PC-3 (cell line): Measurements from ENCODE around the gene TAOK2. TPM values are rescaled to one million over a fixed set of nuclear protein-coding genes. Genes with fewer than 3 reads are reported as not detected.

Source experiments
- ATAC-seq: fragments of 200-7000 bp; cut with Tn5 transposase; 2 replicates; pipeline ENCODE4 v1.9.1; 2020; ENCODE audit warnings: mild to moderate bottlenecking, moderate library complexity
- BruUV-seq: library from RNA; stranded (reverse); fragments of 400-500 nt; replicated peaks from 2 replicates; lab custom pipeline; 2021; lab: Mats Ljungman, UMichigan
- CTCF ChIA-PET: fragments of 300-600 bp; sonication (Branson Sonifier 250); formaldehyde crosslinking; loops from one replicate; lab custom pipeline; 2022; ENCODE audit warnings: antibody characterized with exemption; lab: Charles Lee
- POLR2A ChIA-PET: fragments of 300-600 bp; sonication (Branson Sonifier 250); formaldehyde crosslinking; loops from one replicate; lab custom pipeline; 2022; ENCODE audit warnings: antibody characterized with exemption; ENCODE audit not compliant: unreplicated experiment; lab: Charles Lee
- DNase-seq: peaks from one replicate; pipeline ENCODE4 v3.0.0-alpha.2; 2015
- H2AFZ ChIP-seq: fragments of 300-600 bp; sonication (generic); 2 replicates; pipeline ENCODE4 v1.6.0; 2016; ENCODE audit warnings: antibody characterized with exemption, low read length
- H3F3A ChIP-seq: fragments of 300-600 bp; sonication (generic); one replicate; pipeline ENCODE4 v1.6.0; 2017; ENCODE audit warnings: antibody characterized with exemption, low read length, control low read depth, mild to moderate bottlenecking; ENCODE audit not compliant: unreplicated experiment
- H3K27ac ChIP-seq: fragments of 300-600 bp; sonication (generic); 2 replicates; pipeline ENCODE4 v1.5.1; 2016; ENCODE audit warnings: mild to moderate bottlenecking, low read length
- H3K27me3 ChIP-seq: fragments of 300-600 bp; sonication (generic); 2 replicates; pipeline ENCODE4 v1.6.1; 2016; ENCODE audit warnings: low read length, mixed read lengths
- H3K36me3 ChIP-seq: fragments of 300-600 bp; sonication (generic); 2 replicates; pipeline ENCODE4 v1.6.1; 2016; ENCODE audit warnings: low read depth, mixed run types, low read length, mixed read lengths
- H3K4me1 ChIP-seq: fragments of 300-600 bp; sonication (generic); 2 replicates; pipeline ENCODE4 v1.5.1; 2016; ENCODE audit warnings: low read length; ENCODE audit not compliant: insufficient read depth
- H3K4me2 ChIP-seq: fragments of 300-600 bp; sonication (generic); 2 replicates; pipeline ENCODE4 v1.6.0; 2016; ENCODE audit warnings: low read length
- H3K4me3 ChIP-seq: fragments of 300-600 bp; sonication (generic); 2 replicates; pipeline ENCODE4 v1.5.1; 2016; ENCODE audit warnings: mild to moderate bottlenecking, low read length, mixed read lengths
- H3K79me2 ChIP-seq: fragments of 300-600 bp; sonication (generic); 2 replicates; pipeline ENCODE4 v1.6.1; 2017; ENCODE audit warnings: low read length, mixed read lengths
- H3K9ac ChIP-seq: fragments of 300-600 bp; sonication (generic); 2 replicates; pipeline ENCODE4 v1.6.0; 2016; ENCODE audit warnings: mild to moderate bottlenecking, low read length
- H3K9me2 ChIP-seq: fragments of 300-600 bp; sonication (generic); replicated peaks from 2 replicates; pipeline ENCODE4 v1.6.1; 2016; ENCODE audit warnings: mixed run types, low read length, mixed read lengths
- H3K9me3 ChIP-seq: fragments of 300-600 bp; sonication (generic); 2 replicates; pipeline ENCODE4 v1.6.1; 2016; ENCODE audit warnings: low read length, mixed read lengths
- H4K20me1 ChIP-seq: fragments of 300-600 bp; sonication (generic); 2 replicates; pipeline ENCODE4 v1.6.1; 2016; ENCODE audit warnings: low read length, mixed read lengths
- CTCF ChIP-seq: fragments of 300-600 bp; sonication (generic); conservative IDR thresholded peaks from 2 replicates; pipeline ENCODE4 v1.5.1; 2017; ENCODE audit warnings: antibody characterized with exemption, low read depth, mild to moderate bottlenecking, low read length
- EZH2 ChIP-seq: fragments of 300-600 bp; sonication (generic); IDR thresholded peaks from one replicate; pipeline ENCODE4 v1.6.1; 2017; ENCODE audit warnings: antibody characterized with exemption, mild to moderate bottlenecking, low read length; ENCODE audit not compliant: unreplicated experiment
- EZH2phosphoT487 ChIP-seq: fragments of 300-600 bp; sonication (generic); IDR thresholded peaks from 2 replicates; pipeline ENCODE4 v1.6.1; 2018; ENCODE audit warnings: mild to moderate bottlenecking, antibody characterized with exemption, low read length, borderline replicate concordance
- intact Hi-C: fragments of 100-400 bp; cut with micrococcal nuclease; formaldehyde crosslinking; loops from 2 replicates; pipeline ENCODE4 v1.9.0; 2023
- total RNA-seq: library from RNA; depleted of rRNA; stranded (reverse); fragments of >200 nt; gene quantifications from 2 replicates; pipeline ENCODE4 v1.2.3, GENCODE V29; 2014

TAOK2 gene
- total RNA-seq, 1 experiment from 2014 or later: 34.1 TPM

- Histone ChIP-seq H3K4me3 (no peak overlapping the region), H3K4me2 (no peak overlapping the region), H3K27ac (no peak overlapping the region), H2AFZ (no peak overlapping the region), H4K20me1 (peaks cover 26% of the 10 kb centered on the region), H3F3A (no peaks in the 10 kb centered on the region), H3K36me3 (peaks cover 39% of the 10 kb centered on the region), H3K9me3 (no peaks in the 10 kb centered on the region), H3K27me3 (no peaks in the 10 kb centered on the region), H3K9ac (no peak overlapping the region), H3K9me2 (no peaks in the 10 kb centered on the region), H3K4me1 (peaks cover 22% of the 10 kb centered on the region), H3K79me2 (peaks cover 47% of the 10 kb centered on the region)
- POLR2A ChIA-PET: no interaction called here
- TF ChIP-seq EZH2 (no peak), CTCF (no peak), EZH2phosphoT487 (no peak)
- no TSS peak for BruUV-seq
- CTCF ChIA-PET: no interaction called here
- no peak for ATAC-seq
- intact Hi-C loops: no loop called here
- no peak for DNase-seq
Measured at GRCh38 chr16:29978081-29978480, 4.4 kb downstream of the TAOK2 start.

GRCh38 chr16:29978564-29979270, 5.0 kb downstream of the TAOK2 start:
- H3K79me2 ChIP-seq: peaks cover 47% of the 10 kb centered on the region
- POLR2A ChIA-PET: no interaction called here

More at GRCh38 chr16:29978564-29979270, 5.0 kb downstream of the TAOK2 start:
- no peaks in the 10 kb centered on the region for H3K27me3 ChIP-seq
- H3K36me3 ChIP-seq: peaks cover 39% of the 10 kb centered on the region
- no peaks in the 10 kb centered on the region for H3F3A ChIP-seq
- H3K9me2 ChIP-seq: no peaks in the 10 kb centered on the region
- H3K4me2 ChIP-seq: no peak overlapping the region
- TF ChIP-seq CTCF (no peak), EZH2phosphoT487 (no peak), EZH2 (no peak)
- H3K4me1 ChIP-seq: peaks cover 22% of the 10 kb centered on the region
- H3K27ac ChIP-seq: no peak overlapping the region
- intact Hi-C loops: no loop called here
- DNase-seq (no peak), ATAC-seq (no peak)
- no peak overlapping the region for H3K4me3 ChIP-seq
- no peak overlapping the region for H3K9ac ChIP-seq
- H4K20me1 ChIP-seq: peaks cover 26% of the 10 kb centered on the region
- H3K9me3 ChIP-seq: no peaks in the 10 kb centered on the region
- CTCF ChIA-PET: no interaction called here
- no TSS peak for BruUV-seq
- H2AFZ ChIP-seq: no peak overlapping the region
